Astrocyte of the spinal cord (primary cell): ENCODE results near the gene NIPAL4.

ENCODE experiments used
- DNase-seq: peaks from one replicate; pipeline ENCODE4 v3.0.0; 2011; ENCODE audit warnings: low read depth, low spot score
- H3K4me3 ChIP-seq: 2 replicates; pipeline ENCODE4 v1.5.1; 2011; ENCODE audit warnings: low read depth, mild to moderate bottlenecking, low read length, moderate library complexity
- CTCF ChIP-seq: IDR thresholded peaks from 2 replicates; pipeline ENCODE4 v1.5.1; 2012; ENCODE audit warnings: low read depth, mild to moderate bottlenecking, low read length, inconsistent platforms
- in situ Hi-C: cut with HindIII; loops from 2 replicates; pipeline ENCODE4 v1.10.0; 2017; ENCODE audit warnings: low sequenced_read_pairs

The NIPAL4 gene

GRCh38 chr5:157492886-157493285, 32.9 kb downstream of the NIPAL4 start:
- TF ChIP-seq CTCF, result no peak
- no peak for DNase-seq
- in situ Hi-C loops, result no loop called here
- H3K4me3 ChIP-seq, result no peak overlapping the region

GRCh38 chr5:157494178-157494832, 34.3 kb downstream of the NIPAL4 start:
- no peak for TF ChIP-seq CTCF
- no peak overlapping the region for H3K4me3 ChIP-seq
- no peak for DNase-seq
- in situ Hi-C loops, result no loop called here

GRCh38 chr5:157496864-157497263, 36.9 kb downstream of the NIPAL4 start:
- DNase-seq, result no peak
- no peak for TF ChIP-seq CTCF
- in situ Hi-C loops, result no loop called here
- no peak overlapping the region for H3K4me3 ChIP-seq

GRCh38 chr5:157497875-157498611, 38.0 kb downstream of the NIPAL4 start:
- in situ Hi-C loops, result no loop called here
- no peak overlapping the region for H3K4me3 ChIP-seq
- no peak for DNase-seq
- TF ChIP-seq CTCF, result no peak

- no peak for DNase-seq
- H3K4me3 ChIP-seq, result no peak overlapping the region
- in situ Hi-C loops, result no loop called here
- TF ChIP-seq CTCF, result no peak
Measured at GRCh38 chr5:157502143-157502647, 42.2 kb downstream of the NIPAL4 start.

- no peak for TF ChIP-seq CTCF
- H3K4me3 ChIP-seq, result no peak overlapping the region
- in situ Hi-C loops, result no loop called here
- DNase-seq, result no peak
Measured at GRCh38 chr5:157504053-157504452, 44.0 kb downstream of the NIPAL4 start.
